ENCODE results near the gene ADAMTS9.

ADAMTS9 gene

GRCh38 chr3:64650715-64651114 is 37.1 kb downstream of the ADAMTS9 start:
- no peak for DNase-seq

DNA sequence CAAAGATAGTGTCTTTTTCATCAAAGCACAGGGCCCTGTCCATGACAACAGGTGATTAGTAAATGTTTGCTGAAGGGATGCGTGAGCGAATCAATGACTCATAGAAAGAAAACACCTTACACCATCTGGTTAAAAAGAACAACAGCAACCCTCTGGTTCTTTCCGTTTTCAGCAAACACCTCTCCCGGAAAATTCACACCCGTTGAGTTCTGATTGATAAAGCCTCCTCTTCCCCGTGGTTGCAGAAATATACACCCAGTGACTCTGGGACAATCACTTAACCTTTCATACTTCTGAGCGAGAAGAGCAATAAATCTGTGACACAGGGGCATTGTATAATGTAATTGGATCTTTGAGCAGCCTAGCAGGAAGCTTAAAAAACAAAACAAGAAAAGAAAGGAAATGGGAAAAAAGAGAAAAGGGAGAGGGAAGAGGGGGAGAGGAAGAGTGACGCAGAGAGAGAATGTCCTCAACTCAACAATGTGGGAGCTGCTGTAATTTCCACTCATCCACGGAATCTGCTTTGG is 37.6 kb downstream of the ADAMTS9 start:
- no peak for DNase-seq

- DNase-seq, result no peak
These were observed 38.6 kb downstream of the ADAMTS9 start for GRCh38 chr3:64648927-64649906.

DNA sequence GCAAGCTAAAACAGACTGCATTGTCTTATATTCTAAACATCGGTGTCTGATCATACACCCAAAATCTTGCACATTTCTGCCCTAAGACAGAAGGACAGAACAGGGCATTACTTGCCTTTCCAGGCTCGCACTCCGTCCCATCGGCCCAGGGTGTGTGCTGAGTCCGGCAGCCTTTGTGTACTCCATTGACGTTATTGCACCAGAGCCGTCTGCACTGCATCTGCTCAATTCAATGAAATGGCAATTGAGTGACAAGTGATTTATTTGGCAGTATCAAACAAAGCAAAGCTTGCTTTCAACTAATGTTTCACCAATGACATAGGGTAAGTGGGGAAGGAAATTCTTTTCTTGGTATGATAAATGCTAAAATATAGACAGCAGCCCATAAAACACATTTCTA is 40.0 kb downstream of the ADAMTS9 start:
- DNase-seq, result no peak

DNA sequence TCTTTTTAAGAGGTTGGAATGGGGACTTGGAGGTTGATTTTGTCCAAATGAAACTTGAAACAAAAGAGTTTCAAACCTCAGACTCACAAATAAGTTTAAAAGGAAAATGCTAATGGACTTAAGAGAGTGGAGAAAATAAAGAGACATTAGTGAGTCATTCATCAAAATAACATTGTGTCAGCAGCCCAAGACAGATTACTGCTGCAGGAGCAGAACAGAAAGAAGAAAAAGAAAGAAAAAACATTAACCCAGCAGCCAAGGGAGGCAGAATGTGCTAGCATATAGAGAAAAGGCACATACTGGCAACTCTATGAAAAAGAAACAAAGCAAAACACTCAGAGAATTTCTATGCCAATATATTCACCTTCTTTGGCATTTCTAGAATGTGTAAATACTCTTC is 42.6 kb downstream of the ADAMTS9 start:
- no peak for DNase-seq

- no peak for DNase-seq
These were observed 43.3 kb downstream of the ADAMTS9 start for GRCh38 chr3:64644483-64644882.

- no peak for DNase-seq
These were observed 45.3 kb downstream of the ADAMTS9 start for GRCh38 chr3:64642327-64643151.

DNA sequence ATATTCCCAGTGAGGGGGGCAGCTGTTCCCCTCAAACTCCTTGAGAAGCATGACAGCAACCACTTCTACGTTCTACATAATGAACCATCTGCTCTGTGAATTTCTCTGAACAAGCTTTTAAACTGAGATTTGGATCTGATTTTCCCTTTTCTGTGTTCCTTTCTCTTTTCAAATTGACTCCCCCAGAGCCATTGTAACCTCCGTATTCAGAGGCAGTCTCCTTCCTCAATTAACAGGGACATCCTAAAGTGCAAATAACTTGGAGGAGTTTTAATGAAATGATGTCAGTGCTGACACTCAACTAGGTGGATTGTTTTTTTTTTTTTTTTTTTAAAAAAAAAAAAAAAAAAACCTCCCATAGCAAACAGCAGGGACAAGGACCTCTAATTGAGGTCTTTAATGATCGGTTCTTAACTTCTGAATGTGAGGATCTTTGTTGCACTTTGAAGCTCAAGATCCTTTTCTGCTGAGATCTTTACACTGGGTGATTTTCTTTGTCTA is 48.8 kb downstream of the ADAMTS9 start:
- no peak for DNase-seq

DNA sequence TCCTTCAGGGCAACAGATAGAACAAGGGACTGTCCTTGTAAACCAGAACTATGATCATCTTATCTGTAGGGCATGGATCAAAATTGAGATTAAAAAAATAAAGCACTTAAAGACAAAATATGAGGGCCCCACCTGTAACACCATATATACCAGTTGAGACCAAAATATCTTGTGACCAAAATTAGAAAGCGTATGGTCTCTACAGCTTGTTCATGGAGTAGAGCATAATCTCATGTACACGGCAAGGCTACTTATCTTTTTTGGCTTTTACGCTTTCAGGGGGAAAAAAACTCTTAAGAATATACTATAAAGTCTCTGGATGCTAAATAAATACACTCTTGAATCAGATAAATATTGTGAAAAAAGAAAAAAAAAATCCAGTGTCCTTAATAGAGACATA is 49.3 kb downstream of the ADAMTS9 start:
- no peak for DNase-seq

DNA sequence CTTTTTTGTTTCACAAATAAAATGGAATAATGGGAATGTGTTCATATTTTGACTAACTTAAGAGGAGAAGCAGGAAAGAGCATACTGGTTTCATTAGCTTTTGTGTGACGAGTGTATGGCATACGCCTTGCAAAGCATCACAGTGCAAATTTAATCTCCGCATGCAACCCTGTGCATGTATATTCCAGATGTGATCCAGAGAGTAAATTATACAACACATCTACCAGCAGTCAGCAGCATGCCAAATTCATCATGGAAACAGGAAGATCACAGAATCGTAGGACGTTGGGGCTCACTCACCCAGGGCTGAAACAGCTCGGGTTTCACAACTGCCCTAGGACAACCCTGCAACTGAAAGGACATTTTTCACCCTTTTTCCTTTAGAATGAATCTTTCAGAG is 53.4 kb downstream of the ADAMTS9 start:
- DNase-seq, result no peak

- no peak for DNase-seq
These were observed 55.8 kb downstream of the ADAMTS9 start for GRCh38 chr3:64631951-64632350.

DNA sequence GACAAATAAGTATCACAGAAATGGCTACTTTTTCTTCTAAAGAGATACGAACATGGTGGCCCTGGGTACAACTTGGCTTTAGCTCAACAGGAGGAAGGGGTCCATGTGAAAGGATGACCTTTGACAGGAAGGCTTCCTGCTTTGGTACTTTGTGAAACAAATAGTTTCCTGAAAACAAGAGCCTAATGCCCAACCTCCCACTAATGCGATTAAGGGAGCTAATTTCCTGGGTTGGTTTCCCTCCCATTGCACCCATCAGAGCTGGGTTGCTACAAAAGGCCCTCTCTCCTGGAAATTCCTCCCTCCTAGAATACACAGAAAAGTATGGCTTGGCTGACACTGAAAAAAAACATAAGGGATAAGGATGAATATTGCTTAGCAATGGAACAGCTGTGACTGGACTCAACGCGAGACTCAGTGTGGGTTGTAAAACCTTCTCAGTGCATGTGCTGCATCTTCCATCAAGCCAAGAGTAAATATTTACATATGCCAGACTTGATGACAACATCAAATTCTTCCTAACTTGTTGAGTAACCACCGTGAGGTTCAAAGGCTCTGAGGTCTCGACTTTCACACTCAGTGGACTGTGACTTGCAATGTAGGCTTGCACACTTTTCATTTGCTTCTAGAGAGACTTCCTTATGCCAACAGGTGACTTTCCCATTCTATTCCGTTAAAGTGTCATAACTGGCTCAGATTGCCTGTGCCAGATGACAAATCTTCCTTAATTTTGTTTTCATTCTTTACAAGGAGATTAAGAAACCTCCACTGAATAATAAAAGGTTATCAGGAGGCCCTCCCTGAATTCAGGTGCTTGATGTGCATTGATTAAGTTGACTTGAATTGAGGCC is 60.1 kb downstream of the ADAMTS9 start:
- no peak for DNase-seq

DNA sequence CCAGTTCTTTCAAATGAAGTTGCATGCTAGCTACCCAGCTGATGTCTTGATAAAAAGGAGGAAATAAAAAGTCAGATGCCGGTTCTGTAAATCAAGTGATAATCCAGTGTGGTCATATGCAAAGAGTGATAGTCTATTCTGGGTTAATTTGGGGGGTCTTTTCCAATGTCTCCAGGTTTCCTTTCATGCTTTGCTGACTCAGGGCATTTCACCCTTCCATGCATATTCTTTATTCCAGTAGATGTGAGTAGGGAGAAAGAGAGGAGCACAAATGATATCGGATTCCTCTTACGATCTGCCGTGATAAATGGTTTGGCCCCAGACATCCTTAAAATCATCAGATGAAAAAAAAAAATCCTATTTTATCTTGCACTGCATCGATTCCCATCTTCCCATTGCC is 60.8 kb downstream of the ADAMTS9 start:
- no peak for DNase-seq

GRCh38 chr3:64625381-64625780 is 62.4 kb downstream of the ADAMTS9 start:
- DNase-seq, result no peak

GRCh38 chr3:64623125-64623524 is 64.7 kb downstream of the ADAMTS9 start:
- DNase-seq, result no peak

DNA sequence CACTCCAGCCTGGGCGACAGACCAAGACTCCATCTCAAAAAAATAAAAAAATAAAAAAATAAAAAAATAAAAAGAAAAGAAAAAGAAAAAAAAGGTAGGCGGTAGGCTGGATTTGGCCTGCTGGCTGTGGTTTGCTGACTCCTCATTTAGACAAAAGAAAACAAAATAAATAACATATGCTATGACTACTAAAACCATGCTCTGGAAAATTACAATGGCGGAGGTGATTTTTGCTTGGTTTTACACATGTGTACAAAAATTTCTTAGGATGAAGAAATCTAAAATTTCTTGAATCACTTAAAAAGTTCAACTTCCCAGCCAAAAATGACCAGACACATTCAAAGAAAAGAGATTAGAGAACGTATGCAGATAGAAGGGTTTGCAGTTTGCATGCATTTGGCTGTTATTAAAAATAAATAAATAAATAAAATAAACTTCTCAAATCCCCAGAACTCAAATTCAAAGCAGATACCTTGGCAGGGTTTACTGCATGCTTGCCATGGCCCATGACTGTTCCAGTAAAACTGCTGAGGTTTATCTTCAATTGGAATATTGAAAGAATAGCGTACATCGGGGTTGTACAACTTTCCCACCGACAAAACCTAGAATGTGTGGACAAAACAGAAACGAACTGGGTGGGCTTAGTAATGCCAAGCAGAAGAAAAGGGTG is 65.9 kb downstream of the ADAMTS9 start:
- no peak for DNase-seq

- no peak for DNase-seq
These were observed 66.5 kb downstream of the ADAMTS9 start for GRCh38 chr3:64621275-64621674.

DNA sequence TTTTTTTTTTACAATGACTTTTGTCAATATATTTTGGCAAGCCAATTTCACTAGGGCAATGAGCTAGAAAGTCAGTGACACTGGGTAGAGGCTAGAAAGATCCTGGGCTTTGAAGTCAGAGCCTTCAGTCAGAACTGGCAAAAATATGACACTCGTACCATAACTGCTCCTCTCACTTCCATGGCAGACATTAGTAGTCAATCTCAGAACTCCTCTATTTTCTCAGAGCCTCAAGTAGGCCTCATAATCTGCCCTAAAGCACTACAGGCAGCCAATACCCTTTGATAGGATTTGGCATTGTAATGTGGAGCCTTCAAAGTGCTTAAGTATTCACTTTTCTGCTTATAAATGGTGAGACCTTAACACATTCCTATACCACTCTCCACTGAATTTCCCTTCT is 67.8 kb downstream of the ADAMTS9 start:
- no peak for DNase-seq

GRCh38 chr3:64619216-64619615 is 68.6 kb downstream of the ADAMTS9 start:
- no peak for DNase-seq

- DNase-seq, result no peak
These were observed 70.2 kb downstream of the ADAMTS9 start for GRCh38 chr3:64617610-64618009.

- no peak for DNase-seq
These were observed 70.8 kb downstream of the ADAMTS9 start for GRCh38 chr3:64616953-64617352.
